NCI-H748 (cell line): ENCODE results near the gene HOXC6.
"Not testable (repeated sequence)": the region's sequence is repeated elsewhere in the genome, so short reads cannot be mapped to it uniquely, and the experiment has no call there.

Experiments
- DNase-seq: peaks from one replicate; lab custom pipeline; 2025; ENCODE audit not compliant: unreplicated experiment; lab: John Stamatoyannopoulos, UW

Gene HOXC6

DNA sequence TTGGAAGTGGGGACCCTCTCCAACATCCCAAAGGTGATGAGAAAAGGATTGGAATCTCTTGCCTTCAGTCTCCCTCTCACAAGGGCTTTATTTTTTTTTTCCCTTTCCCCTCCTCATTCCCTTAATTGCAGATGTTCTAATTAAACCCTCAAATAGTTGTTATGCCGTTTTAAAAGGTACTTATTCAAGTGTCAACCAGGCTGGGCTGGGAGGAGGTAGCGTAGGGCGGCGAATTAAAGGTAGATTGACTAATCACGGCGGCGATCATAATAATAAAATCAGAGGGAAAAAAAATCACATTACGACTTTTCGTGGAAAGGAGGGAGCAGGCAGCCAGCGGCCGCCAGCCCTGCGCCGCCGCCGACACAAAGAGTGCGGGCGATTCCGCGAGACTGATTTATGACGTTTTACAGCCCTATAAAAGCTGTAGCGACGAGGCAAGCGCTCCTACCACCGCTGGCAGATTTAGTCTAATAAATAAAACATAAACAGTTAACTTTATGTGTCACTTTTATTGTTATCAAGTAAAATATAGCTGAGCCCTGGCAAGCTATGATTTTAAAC is 23.7 kb downstream of the HOXC6 start:
- peak; percentile 20 for DNase-seq

DNA sequence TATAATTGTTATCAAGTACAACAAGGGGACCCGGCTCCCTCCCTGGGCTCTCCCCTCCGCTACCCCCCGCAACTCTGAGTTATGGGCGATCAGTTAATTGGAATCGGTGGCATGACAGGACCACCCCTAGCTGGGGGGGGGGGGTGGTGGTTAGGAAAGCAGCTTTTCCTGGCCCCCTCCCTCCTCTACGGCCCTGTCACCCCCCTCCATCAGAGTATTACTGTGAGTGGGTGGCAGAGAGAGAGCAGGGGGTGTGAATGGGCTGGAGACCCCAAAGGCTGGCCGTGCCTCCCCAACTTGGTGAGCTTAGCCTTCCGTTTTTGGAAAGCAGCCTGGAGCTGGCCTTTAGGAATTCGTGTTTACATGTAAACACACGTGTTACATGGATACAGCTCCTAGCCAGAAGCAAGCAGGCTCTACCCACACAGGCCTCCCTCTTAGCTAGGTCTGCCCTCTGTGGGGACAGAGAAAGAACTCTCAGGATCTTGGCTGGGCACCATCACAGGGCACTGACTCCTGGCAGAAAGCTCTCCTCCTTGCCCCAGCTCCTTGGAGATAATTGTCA is 24.3 kb downstream of the HOXC6 start:
- DNase-seq = no peak

DNA sequence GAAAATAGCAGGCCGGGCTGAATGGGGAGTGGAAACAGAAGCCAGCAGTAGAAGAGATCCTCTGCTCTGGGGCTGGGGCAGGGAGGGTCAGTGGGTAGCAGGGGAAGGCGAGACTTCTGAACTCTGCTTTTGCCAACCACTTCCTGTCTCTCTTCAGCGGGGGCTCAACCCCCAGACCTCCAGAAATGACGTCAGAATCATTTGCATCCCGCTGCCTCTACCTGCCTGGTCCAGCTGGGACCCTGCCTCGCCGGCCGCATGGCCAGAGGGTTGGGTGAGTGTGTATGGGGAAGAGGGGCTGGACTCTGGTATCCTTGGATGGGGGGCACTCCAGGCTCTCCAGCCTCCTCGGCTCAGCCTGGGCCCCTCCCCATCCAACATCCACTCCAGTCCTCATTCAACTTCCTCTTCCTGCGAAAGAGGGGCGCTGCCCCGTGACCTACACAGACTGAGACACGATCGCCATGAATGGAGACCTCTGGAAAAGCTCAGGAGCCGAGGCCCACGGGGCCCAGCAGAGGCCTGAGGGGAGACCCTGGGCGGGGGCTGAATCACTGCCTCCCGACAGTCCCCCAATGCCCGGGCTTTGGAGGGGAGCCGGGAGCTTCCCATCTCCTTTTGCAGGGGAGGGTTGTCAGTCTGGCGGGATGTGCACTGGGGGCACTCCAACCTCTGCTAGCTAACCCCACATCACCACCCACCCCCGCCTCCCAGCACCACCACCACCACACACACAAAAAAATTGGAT is 24.9 kb downstream of the HOXC6 start:
- DNase-seq = peak; percentile 32

GRCh38 chr12:54053751-54054741 is 25.8 kb downstream of the HOXC6 start, which contains the start of gene HOXC4:
TSS of gene HOXC4 (plus strand) at chr12:54053835. CDS start at chr12:54053923, 88 bp downstream.
- peak; percentile 70 for DNase-seq

DNA sequence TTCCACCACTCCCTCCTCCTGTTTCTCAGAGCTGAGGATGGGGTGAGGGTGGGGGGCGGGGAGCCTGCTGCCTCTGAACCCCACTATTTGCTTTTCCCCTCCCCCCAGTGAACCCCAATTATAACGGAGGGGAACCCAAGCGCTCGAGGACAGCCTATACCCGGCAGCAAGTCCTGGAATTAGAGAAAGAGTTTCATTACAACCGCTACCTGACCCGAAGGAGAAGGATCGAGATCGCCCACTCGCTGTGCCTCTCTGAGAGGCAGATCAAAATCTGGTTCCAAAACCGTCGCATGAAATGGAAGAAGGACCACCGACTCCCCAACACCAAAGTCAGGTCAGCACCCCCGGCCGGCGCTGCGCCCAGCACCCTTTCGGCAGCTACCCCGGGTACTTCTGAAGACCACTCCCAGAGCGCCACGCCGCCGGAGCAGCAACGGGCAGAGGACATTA is 26.5 kb downstream of the HOXC6 start:
- no peak for DNase-seq

DNA sequence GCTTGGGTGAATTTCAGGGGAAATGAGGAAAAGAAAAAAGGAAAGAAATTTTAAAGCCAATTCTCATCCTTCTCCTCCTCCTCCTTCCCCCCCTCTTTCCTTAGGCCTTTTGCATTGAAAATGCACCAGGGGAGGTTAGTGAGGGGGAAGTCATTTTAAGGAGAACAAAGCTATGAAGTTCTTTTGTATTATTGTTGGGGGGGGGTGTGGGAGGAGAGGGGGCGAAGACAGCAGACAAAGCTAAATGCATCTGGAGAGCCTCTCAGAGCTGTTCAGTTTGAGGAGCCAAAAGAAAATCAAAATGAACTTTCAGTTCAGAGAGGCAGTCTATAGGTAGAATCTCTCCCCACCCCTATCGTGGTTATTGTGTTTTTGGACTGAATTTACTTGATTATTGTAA is 27.3 kb downstream of the HOXC6 start:
- DNase-seq = no peak

- DNase-seq = no peak
These were observed 27.9 kb downstream of the HOXC6 start for GRCh38 chr12:54056110-54056509.

- no peak for DNase-seq
These were observed 30.0 kb downstream of the HOXC6 start for GRCh38 chr12:54058128-54058768.

DNA sequence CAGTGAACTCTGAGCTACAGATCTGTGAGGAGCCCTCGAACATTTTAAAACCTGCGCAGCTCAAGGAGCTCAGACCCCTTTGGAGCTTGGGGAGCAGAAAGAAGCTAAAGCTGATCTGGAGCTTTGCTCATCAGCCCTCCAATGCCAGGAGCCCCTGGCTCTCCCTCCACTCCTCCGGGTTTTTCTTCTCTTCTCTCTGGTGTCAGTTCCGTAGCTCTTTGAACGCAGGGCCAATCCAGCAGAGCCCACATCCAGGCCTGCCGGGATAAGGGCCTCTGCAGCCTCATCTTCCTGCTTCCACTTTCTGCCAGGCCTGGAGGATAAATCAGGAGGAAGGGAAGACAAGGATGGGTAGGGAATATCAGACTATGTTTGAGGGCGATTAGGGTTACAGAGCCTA is 31.4 kb downstream of the HOXC6 start:
- no peak for DNase-seq

GRCh38 chr12:54060174-54060974 is 32.1 kb downstream of the HOXC6 start:
- no peak for DNase-seq

- DNase-seq = no peak
These were observed 32.9 kb downstream of the HOXC6 start for GRCh38 chr12:54060975-54061778.

DNA sequence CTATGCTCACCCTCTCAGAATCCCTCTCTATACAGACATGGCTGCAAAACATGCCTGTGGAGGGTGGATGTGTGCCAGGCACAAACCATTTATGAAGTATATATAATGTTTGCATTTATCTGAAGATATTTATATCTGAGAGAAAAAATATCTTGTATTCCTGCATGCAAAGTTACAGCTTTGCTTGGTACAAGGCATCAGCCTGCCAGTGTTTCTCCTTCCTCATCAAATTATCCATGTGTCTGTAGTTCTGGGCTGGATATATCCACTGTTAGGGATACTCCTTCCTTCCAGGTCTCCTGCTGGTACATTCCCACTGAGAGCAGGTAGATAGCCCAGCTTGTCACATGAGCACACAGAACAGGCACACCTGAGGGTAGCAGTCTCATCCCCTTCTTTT is 37.4 kb downstream of the HOXC6 start:
- no peak for DNase-seq

GRCh38 chr12:54066408-54066807 is 38.2 kb downstream of the HOXC6 start:
- DNase-seq = no peak

DNA sequence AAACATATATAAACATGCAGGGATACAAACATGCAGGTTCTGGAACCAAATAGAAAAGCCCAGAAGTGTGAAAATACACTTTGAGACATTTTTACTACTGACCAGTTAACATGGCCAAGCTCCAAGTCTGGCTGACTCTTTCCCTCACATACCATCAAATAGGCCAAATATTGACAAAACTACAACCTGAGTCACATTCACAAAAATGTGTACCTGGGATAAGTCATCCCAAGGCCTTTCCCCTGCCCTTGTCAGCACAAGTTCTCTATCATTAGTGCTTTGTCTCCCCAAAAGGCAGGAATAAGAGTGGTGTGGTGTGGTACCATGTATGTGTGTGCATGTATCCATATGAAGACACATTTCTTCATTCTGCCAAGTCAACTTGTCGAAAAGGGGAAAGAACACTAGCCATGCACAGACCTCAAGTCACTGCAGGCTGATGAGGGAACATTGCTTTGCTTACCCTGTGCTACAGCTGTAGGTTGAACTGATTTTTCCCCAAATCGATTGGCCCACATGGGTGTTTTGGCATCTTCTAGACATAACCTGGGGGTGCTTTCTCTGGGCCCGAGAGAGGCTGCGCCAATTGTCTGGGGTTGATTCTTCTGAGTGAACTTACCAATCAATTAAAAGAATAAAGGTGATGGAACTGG is 40.3 kb downstream of the HOXC6 start:
- DNase-seq = no peak

DNA sequence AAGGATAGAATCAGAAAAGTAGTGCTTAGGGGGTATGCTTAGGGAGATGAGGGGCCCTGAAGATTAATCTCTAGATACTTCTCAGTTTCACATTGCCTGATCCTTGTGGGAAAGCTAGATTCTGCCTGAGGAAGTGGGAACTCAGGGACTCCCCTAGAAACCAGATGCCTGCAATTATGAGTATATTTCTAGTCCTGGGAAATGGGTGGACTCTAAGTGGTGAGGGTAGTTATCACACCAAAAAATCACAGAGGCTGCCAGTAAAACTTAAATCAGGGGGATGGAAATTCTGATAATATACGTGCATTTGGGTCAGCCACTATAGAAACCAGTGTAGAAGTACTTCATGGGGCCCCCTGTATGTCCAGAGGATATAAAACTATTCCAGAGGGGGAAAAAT is 43.7 kb downstream of the HOXC6 start:
- DNase-seq = no peak

GRCh38 chr12:54074308-54074707 is 46.1 kb downstream of the HOXC6 start:
- no peak for DNase-seq

DNA sequence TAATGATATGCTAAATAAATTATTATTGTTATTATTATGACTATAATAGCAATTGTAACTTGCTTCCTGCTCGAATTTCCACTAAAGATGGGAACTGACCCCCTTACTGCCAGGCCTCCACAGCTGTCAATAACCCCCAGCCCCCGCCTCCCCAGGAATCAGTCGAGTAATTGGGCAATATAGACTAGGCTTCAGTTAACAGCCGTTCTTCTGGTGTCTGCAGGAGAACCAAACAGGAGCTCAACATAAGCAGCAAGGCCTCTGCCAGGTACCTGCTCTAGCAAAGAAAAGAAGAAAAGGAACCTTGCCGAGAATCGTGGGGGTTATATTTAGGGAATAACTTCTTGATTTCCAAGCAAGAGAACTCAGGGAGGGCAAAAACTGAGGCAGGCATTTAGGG is 47.2 kb downstream of the HOXC6 start:
- DNase-seq = no peak

DNA sequence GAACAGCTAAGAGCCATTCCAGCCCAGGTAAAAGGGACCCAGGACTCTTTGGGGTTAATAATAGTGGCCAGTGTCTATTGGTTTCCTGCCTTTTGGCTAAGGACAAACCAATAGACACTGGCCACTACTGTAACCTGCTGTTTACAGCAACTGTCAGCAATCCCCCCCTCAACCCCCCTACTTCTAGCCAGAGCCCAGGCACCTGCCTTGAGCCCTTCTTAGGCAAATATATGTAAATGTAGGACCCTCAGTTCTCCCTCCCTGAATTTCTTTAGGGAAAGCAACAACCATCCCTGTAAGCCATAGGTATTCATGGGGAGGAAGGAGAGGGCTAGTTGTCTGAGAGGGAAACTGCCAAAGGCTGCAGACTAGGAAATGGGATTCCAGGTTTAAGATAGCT is 47.7 kb downstream of the HOXC6 start:
- DNase-seq = no peak

DNA sequence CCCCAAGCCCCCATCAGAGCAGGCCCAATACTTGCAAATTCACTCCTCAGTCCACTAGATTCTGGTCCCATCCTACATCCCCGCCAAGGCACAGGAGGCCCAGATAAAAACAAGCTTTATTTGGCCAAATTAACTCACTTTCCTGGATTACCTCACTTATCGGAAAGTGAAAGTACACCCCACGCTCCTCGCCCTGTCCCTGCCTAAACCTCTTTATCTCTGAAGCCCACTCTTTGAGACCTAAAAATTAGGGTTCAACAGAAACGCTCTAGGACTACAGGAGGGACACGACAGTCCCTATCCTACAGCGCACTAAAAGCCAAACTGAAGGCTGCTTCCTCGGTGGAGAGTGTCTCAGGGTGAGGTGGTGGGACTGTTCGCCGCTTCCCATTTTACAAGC is 49.6 kb downstream of the HOXC6 start:
- not testable (repeated sequence) for DNase-seq
